IMR-90 (cell line): ENCODE results near the gene FUT2. TPM values are rescaled to one million over a fixed set of nuclear protein-coding genes. Genes with fewer than 3 reads are reported as not detected.
"Not testable (repeated sequence)": the region's sequence is repeated elsewhere in the genome, so short reads cannot be mapped to it uniquely, and the experiment has no call there.

ENCODE experiments used
- ATAC-seq: fragments of 200-7000 bp; cut with Tn5 transposase; 2 replicates; pipeline ENCODE4 v1.9.1; 2020; ENCODE audit warnings: low read depth, mild to moderate bottlenecking, moderate library complexity
- BruUV-seq: library from RNA; stranded (reverse); fragments of 400-500 nt; replicated peaks from 2 replicates; lab custom pipeline; 2021; lab: Mats Ljungman, UMichigan
- CTCF ChIA-PET: fragments of 300-600 bp; formaldehyde crosslinking; extraction: SDS; loops from one replicate; lab custom pipeline; 2021; ENCODE audit warnings: antibody characterized with exemption; lab: Yijun Ruan, JAX
- POLR2A ChIA-PET: fragments of 300-600 bp; sonication (Branson Sonifier 250); formaldehyde crosslinking; loops from one replicate; lab custom pipeline; 2022; ENCODE audit warnings: antibody characterized with exemption; ENCODE audit not compliant: unreplicated experiment; lab: Charles Lee
- DNase-seq: peaks from one replicate; pipeline ENCODE4 v3.0.0; 2013
- H2AFZ ChIP-seq: replicated peaks from 2 replicates; pipeline ENCODE3; 2013; ENCODE audit warnings: low read length, mild to moderate bottlenecking; ENCODE audit not compliant: poor library complexity
- H2AK5ac ChIP-seq: 2 replicates; pipeline ENCODE4 v1.6.1; 2013; ENCODE audit warnings: low read depth, low read length, inconsistent platforms
- H2AK9ac ChIP-seq: replicated peaks from 2 replicates; pipeline ENCODE3; 2013; ENCODE audit warnings: mild to moderate bottlenecking, low read depth, low read length, moderate library complexity; ENCODE audit not compliant: poor library complexity
- H2BK120ac ChIP-seq: 2 replicates; pipeline ENCODE4 v1.6.1; 2013; ENCODE audit warnings: low read depth, low read length, inconsistent platforms
- H2BK15ac ChIP-seq: 3 replicates; pipeline ENCODE4 v1.6.1; 2013; ENCODE audit warnings: low read depth, low read length, inconsistent platforms
- H2BK20ac ChIP-seq: 2 replicates; pipeline ENCODE4 v1.6.1; 2013; ENCODE audit warnings: low read depth, mild to moderate bottlenecking, inconsistent platforms, low read length, moderate library complexity
- H2BK5ac ChIP-seq: 2 replicates; pipeline ENCODE4 v1.6.1; 2013; ENCODE audit warnings: mild to moderate bottlenecking, low read depth, low read length, inconsistent platforms; ENCODE audit not compliant: poor library complexity, severe bottlenecking
- H3K14ac ChIP-seq: replicated peaks from 2 replicates; pipeline ENCODE4 v1.6.1; 2013; ENCODE audit warnings: low read depth, low read length, inconsistent platforms
- H3K18ac ChIP-seq: 2 replicates; pipeline ENCODE4 v1.6.1; 2013; ENCODE audit warnings: low read depth, low read length, control low read depth
- H3K23ac ChIP-seq: 2 replicates; pipeline ENCODE4 v1.6.1; 2013; ENCODE audit warnings: low read depth, low read length, inconsistent platforms
- H3K27ac ChIP-seq: 2 replicates; pipeline ENCODE4 v1.5.1; 2013; ENCODE audit warnings: mild to moderate bottlenecking, control low read depth, low read length; ENCODE audit not compliant: insufficient read depth
- H3K27me3 ChIP-seq: 2 replicates; pipeline ENCODE4 v1.6.1; 2013; ENCODE audit warnings: low read length; ENCODE audit not compliant: control insufficient read depth, insufficient read depth
- H3K36me3 ChIP-seq: 2 replicates; pipeline ENCODE4 v1.6.1; 2013; ENCODE audit warnings: low read length, mixed read lengths; ENCODE audit not compliant: control insufficient read depth, insufficient read depth
- H3K4ac ChIP-seq: 2 replicates; pipeline ENCODE4 v1.6.1; 2013; ENCODE audit warnings: low read depth, low read length, inconsistent platforms
- H3K4me1 ChIP-seq: 2 replicates; pipeline ENCODE4 v1.6.1; 2013; ENCODE audit warnings: low read length, mixed read lengths; ENCODE audit not compliant: control insufficient read depth, insufficient read depth
- H3K4me2 ChIP-seq: 2 replicates; pipeline ENCODE4 v1.6.1; 2013; ENCODE audit warnings: low read depth, mild to moderate bottlenecking, control low read depth, low read length, moderate library complexity
- H3K4me3 ChIP-seq: 2 replicates; pipeline ENCODE4 v1.5.1; 2013; ENCODE audit warnings: low read depth, mild to moderate bottlenecking, control low read depth, low read length, moderate library complexity; ENCODE audit not compliant: insufficient read depth
- H3K56ac ChIP-seq: 2 replicates; pipeline ENCODE4 v1.6.1; 2013; ENCODE audit warnings: low read length, inconsistent platforms; ENCODE audit not compliant: insufficient read depth; ENCODE audit errors: extremely low read depth
- H3K79me1 ChIP-seq, 2 experiments: 2 replicates each; pipeline ENCODE4 v1.6.1; 2013; ENCODE audit warnings: low read length in 2 of 2, inconsistent platforms in 1 of 2, low read depth in 1 of 2
- H3K9ac ChIP-seq: 2 replicates; pipeline ENCODE4 v1.6.1; 2013; ENCODE audit warnings: low read depth, low read length, control low read depth
- H3K9me1 ChIP-seq: 2 replicates; pipeline ENCODE4 v1.6.1; 2013; ENCODE audit warnings: low read length, inconsistent platforms; ENCODE audit not compliant: insufficient read depth
- H3K9me3 ChIP-seq: 2 replicates; pipeline ENCODE4 v1.6.1; 2013; ENCODE audit warnings: low read length; ENCODE audit not compliant: control insufficient read depth, insufficient read depth
- H4K20me1 ChIP-seq: 2 replicates; pipeline ENCODE4 v1.6.1; 2013; ENCODE audit warnings: low read length, inconsistent platforms; ENCODE audit not compliant: insufficient read depth
- H4K5ac ChIP-seq: 2 replicates; pipeline ENCODE4 v1.6.1; 2013; ENCODE audit warnings: mild to moderate bottlenecking, low read depth, low read length, control low read depth
- H4K8ac ChIP-seq, 2 experiments: 2 replicates each; pipeline ENCODE4 v1.6.1; 2013; ENCODE audit warnings: low read depth in 2 of 2, low read length in 2 of 2, control low read depth in 1 of 2, inconsistent platforms in 1 of 2
- H4K91ac ChIP-seq: 2 replicates; pipeline ENCODE4 v1.6.1; 2013; ENCODE audit warnings: low read depth, low read length, inconsistent platforms; ENCODE audit not compliant: insufficient read depth
- MAFK ChIP-seq: IDR thresholded peaks from 2 replicates; pipeline ENCODE4 v1.6.1; 2012; ENCODE audit warnings: low read depth, low read length, improper control_type of control experiment
- MAZ ChIP-seq: IDR thresholded peaks from 2 replicates; pipeline ENCODE4 v1.6.1; 2012; ENCODE audit warnings: low read depth, mild to moderate bottlenecking, low read length, improper control_type of control experiment, moderate library complexity, borderline replicate concordance
- SMC3 ChIP-seq: fragments of 150-350 bp; IDR thresholded peaks from 2 replicates; pipeline ENCODE4 v1.6.1; 2016; ENCODE audit warnings: low read depth, mild to moderate bottlenecking, antibody characterized with exemption, low read length, moderate library complexity
- WGBS, 2 experiments: methylation state at CpG; one replicate each; pipeline versions ENCODE4 v1.1.5 to v1.1.7; 2013; ENCODE audit warnings: missing lambda C conversion rate in 2 of 2; ENCODE audit not compliant: insufficient read length in 1 of 2; ENCODE audit errors: extremely low coverage in 2 of 2; 5-methylcytosine and 5-hydroxymethylcytosine counted together
- dilution Hi-C: fragments of 300-500 bp; cut with HindIII; formaldehyde crosslinking; loops from one replicate; pipeline ENCODE4 v1.14.3; 2018; ENCODE audit warnings: low sequenced_read_pairs; ENCODE audit not compliant: unreplicated experiment
- in situ Hi-C: fragments of 300-500 bp; cut with MboI; formaldehyde crosslinking; loops from 3 replicates; pipeline ENCODE4 v1.14.3; 2019; ENCODE audit warnings: low sequenced_read_pairs, inconsistent platforms, mixed read lengths
- intact Hi-C: fragments of 100-400 bp; cut with micrococcal nuclease; formaldehyde crosslinking; loops from 2 replicates; pipeline ENCODE4 v1.10.0; 2022
- polyA plus RNA-seq, 3 experiments: library from polyadenylated mRNA; depleted of rRNA; stranded (reverse); fragments of >200 nt; gene quantifications; 2 replicates each; pipeline ENCODE4 v1.2.3, GENCODE V29; 2012; ENCODE audit warnings: low replicate concordance in 1 of 3
- total RNA-seq: library from RNA; depleted of rRNA; stranded (reverse); fragments of >200 nt; gene quantifications from 2 replicates; pipeline ENCODE4 v1.2.3, GENCODE V29; 2012

Gene FUT2
- total and polyA plus RNA-seq, 2 of the 4 experiments (the other 2 are of a cell fraction), result not detected

GRCh38 chr19:48716562-48717291 lies 21.0 kb downstream of the FUT2 start:
- Histone ChIP-seq H2BK20ac (peak overlapping the region; percentile 59), H2BK120ac (peak overlapping the region; percentile 75), H4K91ac (peak overlapping the region; percentile 66), H3K9ac (peak overlapping the region; percentile 34; the same call in 1 of the 2 replicates), H2AK9ac (peak overlapping the region; percentile 97), H2AK5ac (peak overlapping the region; percentile 91), H3K18ac (0 out of 2 replicates have a peak overlapping the region, but pooled peaks have one; percentile 2), H3K23ac (peak overlapping the region; percentile 61), H2BK5ac (peak overlapping the region; percentile 36), H4K20me1 (no peaks in the 10 kb centered on the region), H3K79me1 (peaks cover 6 to 32% of the 10 kb centered on the region in 2 experiments; a peak in 3 of 4 replicates), H3K4me3 (peak overlapping the region; percentile 8; the same call in 1 of the 2 replicates), H3K4me1 (peaks cover 15% of the 10 kb centered on the region), H2AFZ (peak overlapping the region; percentile 92), H3K4ac (peak overlapping the region; percentile 91), H3K4me2 (peak overlapping the region; percentile 51), H4K5ac (peak overlapping the region; percentile 78), H3K56ac (peak overlapping the region; percentile 47; the same call in 1 of the 2 replicates), H3K14ac (peak overlapping the region; percentile 86), H3K36me3 (no peaks in the 10 kb centered on the region), H3K9me1 (peaks cover 7% of the 10 kb centered on the region; the same call in 1 of the 2 replicates), H3K27me3 (no peaks in the 10 kb centered on the region), H4K8ac (peak overlapping the region; percentile 89), H3K27ac (peak overlapping the region; percentile 52), H2BK15ac (peak overlapping the region; percentile 80; the same call in 2 of the 3 replicates), H3K9me3 (no peaks in the 10 kb centered on the region)
- intact Hi-C loops, result no loop called here
- in situ Hi-C loops, result no loop called here
- DNase-seq (peak; percentile 52), ATAC-seq (no peak)
- POLR2A ChIA-PET, result interaction anchor here (0.6 kb wide), 3 partner anchors 9 to 216 kb away, joined by 3 to 4 read pairs (median 3); no protein-coding TSS in a partner anchor
- BruUV-seq, result no TSS peak
- whole genome bisulfite sequencing, 2 experiments, result 3% methylated on average over 14 of the region's 24 CpGs; no CpG with 5 or more reads in 1 of the 2 experiments
- TF ChIP-seq SMC3 (no peak), MAZ (peak; percentile 30; the same call in 1 of the 2 replicates), MAFK (0 out of 2 replicates have a peak, but pooled peaks have one; percentile 35)
- dilution Hi-C loops, result no loop called here
- CTCF ChIA-PET, result interaction anchor here (0.7 to 1.5 kb wide), 3 partner anchors 41 to 277 kb away, joined by 3 read pairs; partner anchors contain the start of genes GYS1 and RUVBL2

GRCh38 chr19:48718106-48718505 lies 22.3 kb downstream of the FUT2 start:
- CTCF ChIA-PET, ATAC-seq, H2BK15ac ChIP-seq, dilution Hi-C loops, POLR2A ChIA-PET, H3K18ac ChIP-seq, H3K23ac ChIP-seq, H3K27me3 ChIP-seq, H3K9me3 ChIP-seq, DNase-seq, H4K8ac ChIP-seq, H3K4me3 ChIP-seq, H2BK120ac ChIP-seq, H2BK20ac ChIP-seq, H2BK5ac ChIP-seq, H2AK5ac ChIP-seq, intact Hi-C loops, H3K9ac ChIP-seq, H3K56ac ChIP-seq, H3K4me2 ChIP-seq, H3K9me1 ChIP-seq, H4K91ac ChIP-seq, BruUV-seq, H4K20me1 ChIP-seq, H3K36me3 ChIP-seq, H3K27ac ChIP-seq, in situ Hi-C loops, H3K14ac ChIP-seq, H2AFZ ChIP-seq, H2AK9ac ChIP-seq, H3K4ac ChIP-seq, H4K5ac ChIP-seq: not testable (repeated sequence)
- WGBS, 2 experiments, result 100% methylated on average over 1 of the region's 13 CpGs; no CpG with 5 or more reads in 1 of the 2 experiments
- Histone ChIP-seq H3K4me1 (peaks cover 12% of the 10 kb centered on the region), H3K79me1 (peaks cover 4 to 27% of the 10 kb centered on the region in 2 experiments; a peak in 3 of 4 replicates)
